ENCODE data around the gene B4GAT1.

B4GAT1 gene

DNA sequence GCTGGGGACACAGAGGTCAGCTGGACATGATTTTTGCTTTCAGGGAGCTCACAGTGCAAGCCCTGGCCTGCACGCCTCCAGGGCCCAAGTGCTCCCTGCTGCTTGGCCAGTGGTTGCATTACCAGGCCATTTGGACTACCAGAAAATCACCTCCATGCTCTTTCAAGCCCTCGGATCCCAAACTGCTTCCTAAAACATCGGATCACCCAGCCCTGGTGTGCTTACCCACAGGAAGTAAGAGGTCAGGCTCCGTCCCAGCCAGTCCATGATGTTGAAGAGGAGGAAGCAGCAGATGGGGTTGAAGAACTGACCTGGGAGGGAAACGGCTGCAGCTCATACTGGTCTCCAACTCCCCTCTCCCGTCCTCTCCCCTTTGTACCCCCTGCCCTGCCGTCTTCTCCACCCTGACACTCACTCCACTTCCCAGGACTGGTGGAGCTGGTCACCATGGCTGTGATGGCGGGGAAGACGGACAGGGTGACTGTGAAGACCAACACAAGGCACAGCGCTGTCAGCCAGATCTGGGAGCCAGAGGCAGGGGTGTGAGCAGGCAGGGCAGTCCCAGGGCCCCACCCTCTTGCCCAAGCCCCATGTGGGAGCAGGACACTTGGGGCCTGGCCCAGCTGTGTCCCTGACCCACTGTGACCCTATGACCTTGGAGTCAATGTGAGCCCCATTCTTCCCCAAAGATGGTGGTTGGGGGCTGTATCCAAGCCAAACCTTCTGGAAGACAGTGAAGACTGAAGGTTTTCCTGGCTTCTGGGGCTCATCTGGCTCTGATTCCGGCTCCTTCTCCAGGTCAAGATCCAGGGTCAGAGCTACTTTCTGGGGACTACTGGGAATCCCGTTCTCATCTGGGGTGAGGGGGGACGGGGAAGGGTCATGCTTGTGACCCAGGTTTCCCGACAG is 18.5 kb upstream of the B4GAT1 start:
- in situ Hi-C loops (cut with HindIII; ENCODE audit: low sequenced_read_pairs): no loop called here
- DNase-seq (ENCODE audit: low read depth): no peak
- no peak overlapping the region for H3K4me3 ChIP-seq (ENCODE audit: low read depth, low read length)
- TF ChIP-seq, protein P1, sequence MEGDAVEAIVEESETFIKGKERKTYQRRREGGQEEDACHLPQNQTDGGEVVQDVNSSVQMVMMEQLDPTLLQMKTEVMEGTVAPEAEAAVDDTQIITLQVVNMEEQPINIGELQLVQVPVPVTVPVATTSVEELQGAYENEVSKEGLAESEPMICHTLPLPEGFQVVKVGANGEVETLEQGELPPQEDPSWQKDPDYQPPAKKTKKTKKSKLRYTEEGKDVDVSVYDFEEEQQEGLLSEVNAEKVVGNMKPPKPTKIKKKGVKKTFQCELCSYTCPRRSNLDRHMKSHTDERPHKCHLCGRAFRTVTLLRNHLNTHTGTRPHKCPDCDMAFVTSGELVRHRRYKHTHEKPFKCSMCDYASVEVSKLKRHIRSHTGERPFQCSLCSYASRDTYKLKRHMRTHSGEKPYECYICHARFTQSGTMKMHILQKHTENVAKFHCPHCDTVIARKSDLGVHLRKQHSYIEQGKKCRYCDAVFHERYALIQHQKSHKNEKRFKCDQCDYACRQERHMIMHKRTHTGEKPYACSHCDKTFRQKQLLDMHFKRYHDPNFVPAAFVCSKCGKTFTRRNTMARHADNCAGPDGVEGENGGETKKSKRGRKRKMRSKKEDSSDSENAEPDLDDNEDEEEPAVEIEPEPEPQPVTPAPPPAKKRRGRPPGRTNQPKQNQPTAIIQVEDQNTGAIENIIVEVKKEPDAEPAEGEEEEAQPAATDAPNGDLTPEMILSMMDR (IDR thresholded peaks at IDR 0.05; ENCODE audit: low read depth, low read length, missing control alignments): no peak

DNA sequence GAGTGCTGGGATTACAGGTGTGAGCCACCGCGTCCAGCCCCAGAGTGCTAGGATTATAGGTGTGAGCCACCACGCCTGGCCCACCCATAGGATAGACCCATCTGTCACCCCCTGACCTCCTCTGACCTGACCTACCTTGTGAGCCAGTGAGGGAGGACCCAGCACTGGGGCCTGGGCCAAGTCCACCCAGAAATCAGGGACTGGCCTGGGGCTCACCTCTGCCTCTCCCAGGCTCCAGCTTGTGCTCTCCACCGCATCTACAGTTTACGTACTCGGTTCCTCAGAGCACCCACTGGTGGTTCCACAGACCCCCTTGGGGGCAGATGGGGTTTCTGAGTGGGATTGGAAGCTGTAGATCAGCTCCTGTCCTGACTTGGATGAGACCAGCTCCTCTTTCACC is 17.7 kb upstream of the B4GAT1 start:
- TF ChIP-seq, protein P1 (IDR thresholded peaks at IDR 0.05; ENCODE audit: low read depth, low read length, missing control alignments): no peak
- in situ Hi-C loops (cut with HindIII; ENCODE audit: low sequenced_read_pairs): no loop called here
- no peak overlapping the region for H3K4me3 ChIP-seq (ENCODE audit: low read depth, low read length)
- DNase-seq (ENCODE audit: low read depth): no peak

DNA sequence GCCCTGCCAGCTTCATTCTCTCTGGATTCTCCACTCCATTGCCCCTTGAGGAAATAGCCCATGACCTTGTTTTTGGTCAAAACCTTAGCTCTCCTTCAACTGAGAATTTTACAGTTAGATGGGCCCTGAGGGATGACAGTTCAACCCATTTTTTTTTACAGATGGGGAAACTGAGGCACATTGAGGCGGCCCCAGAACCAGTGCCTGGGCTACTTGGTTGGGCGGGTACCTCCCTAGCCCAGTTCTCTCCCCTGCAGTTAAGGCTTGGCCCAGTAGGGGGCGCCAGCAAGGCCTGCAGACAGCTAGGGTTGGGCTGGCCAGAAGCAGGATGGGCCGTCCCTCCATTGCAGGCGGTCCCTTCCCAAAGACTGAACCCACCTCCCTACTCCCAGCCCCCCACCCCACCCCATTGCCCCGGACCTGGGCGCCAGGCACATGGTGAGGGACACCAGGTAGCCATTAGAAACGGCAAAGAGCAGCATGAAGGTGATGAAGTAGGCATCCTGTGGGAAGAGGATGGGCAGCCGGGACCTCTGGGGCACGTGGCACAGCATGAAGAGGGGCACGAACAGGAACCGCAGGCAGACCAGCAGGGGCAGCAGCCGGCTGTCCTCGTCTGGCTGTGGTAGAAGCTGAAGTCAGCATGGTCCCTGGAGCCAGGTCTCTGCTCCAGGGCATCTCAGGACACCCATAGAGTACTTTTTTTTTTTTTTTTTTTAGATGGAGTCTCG is 16.5 kb upstream of the B4GAT1 start:
- no peak overlapping the region for H3K4me3 ChIP-seq (ENCODE audit: low read depth, low read length)
- no peak for DNase-seq (ENCODE audit: low read depth)
- in situ Hi-C loops (cut with HindIII; ENCODE audit: low sequenced_read_pairs): no loop called here
- TF ChIP-seq, protein P1 (IDR thresholded peaks at IDR 0.05; ENCODE audit: low read depth, low read length, missing control alignments): peak; percentile 66

DNA sequence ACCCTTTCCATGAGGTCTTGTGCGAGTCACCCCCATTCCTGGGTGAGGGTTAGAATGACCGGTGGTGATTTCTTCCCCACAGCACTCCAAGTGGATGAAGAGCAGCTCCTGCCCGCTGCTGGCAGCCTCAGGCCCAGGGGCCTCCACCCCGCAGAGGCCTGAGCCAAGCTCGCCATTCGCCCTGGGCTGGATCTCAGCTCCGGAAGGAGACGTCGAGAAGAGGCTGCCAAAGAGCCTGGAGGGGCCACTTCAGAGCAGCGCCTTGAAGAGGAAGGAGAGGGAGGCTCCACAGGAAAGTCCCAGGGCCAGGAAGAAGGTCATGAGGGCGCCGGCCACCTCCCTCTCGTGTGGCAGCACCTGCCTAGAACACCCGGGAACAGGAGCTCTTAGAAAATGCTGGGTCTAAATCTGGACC is 15.8 kb upstream of the B4GAT1 start:
- TF ChIP-seq, protein P1 (IDR thresholded peaks at IDR 0.05; ENCODE audit: low read depth, low read length, missing control alignments): no peak
- in situ Hi-C loops (cut with HindIII; ENCODE audit: low sequenced_read_pairs): no loop called here
- DNase-seq (ENCODE audit: low read depth): no peak
- no peak overlapping the region for H3K4me3 ChIP-seq (ENCODE audit: low read depth, low read length)

- no peak overlapping the region for H3K4me3 ChIP-seq (ENCODE audit: low read depth, low read length)
- no peak for DNase-seq (ENCODE audit: low read depth)
- in situ Hi-C loops (cut with HindIII; ENCODE audit: low sequenced_read_pairs): no loop called here
- TF ChIP-seq, protein P1 (IDR thresholded peaks at IDR 0.05; ENCODE audit: low read depth, low read length, missing control alignments): no peak
These were observed 15.2 kb upstream of the B4GAT1 start for GRCh38 chr11:66362481-66363147.

GRCh38 chr11:66361502-66361941 is 14.1 kb upstream of the B4GAT1 start:
- no peak for DNase-seq (ENCODE audit: low read depth)
- in situ Hi-C loops (cut with HindIII; ENCODE audit: low sequenced_read_pairs): no loop called here
- H3K4me3 ChIP-seq (ENCODE audit: low read depth, low read length): no peak overlapping the region
- TF ChIP-seq, protein P1 (IDR thresholded peaks at IDR 0.05; ENCODE audit: low read depth, low read length, missing control alignments): no peak
